Effector CD4-positive, alpha-beta T cell (primary cell): ENCODE results near the gene CDH4.

Experiments used
- DNase-seq: peaks from one replicate; pipeline ENCODE4 v3.0.0-alpha.2; 2020

Gene CDH4

GRCh38 chr20:61543931-61544745 is 292.1 kb downstream of the CDH4 start:
- DNase-seq = no peak

- no peak for DNase-seq
Observed at GRCh38 chr20:61544910-61545889, 293.1 kb downstream of the CDH4 start.

- no peak for DNase-seq
Observed at GRCh38 chr20:61546641-61547040, 294.6 kb downstream of the CDH4 start.

GRCh38 chr20:61548069-61548468 is 296.0 kb downstream of the CDH4 start:
- no peak for DNase-seq

GRCh38 chr20:61549865-61550264 is 297.8 kb downstream of the CDH4 start:
- no peak for DNase-seq

- no peak for DNase-seq
Observed at GRCh38 chr20:61551401-61551800, 299.3 kb downstream of the CDH4 start.

- DNase-seq = no peak
Observed at GRCh38 chr20:61554617-61555016, 302.6 kb downstream of the CDH4 start.

- no peak for DNase-seq
Observed at GRCh38 chr20:61555566-61555965, 303.5 kb downstream of the CDH4 start.

- no peak for DNase-seq
Observed at GRCh38 chr20:61556111-61556510, 304.1 kb downstream of the CDH4 start.

GRCh38 chr20:61556673-61557072 is 304.6 kb downstream of the CDH4 start:
- no peak for DNase-seq

- no peak for DNase-seq
Observed at GRCh38 chr20:61557621-61558020, 305.6 kb downstream of the CDH4 start.

- no peak for DNase-seq
Observed at GRCh38 chr20:61558726-61559125, 306.7 kb downstream of the CDH4 start.

- DNase-seq = no peak
Observed at GRCh38 chr20:61559706-61560315, 307.8 kb downstream of the CDH4 start.

GRCh38 chr20:61560361-61560853 is 308.3 kb downstream of the CDH4 start:
- no peak for DNase-seq

GRCh38 chr20:61561111-61561830 is 309.2 kb downstream of the CDH4 start:
- no peak for DNase-seq

- DNase-seq = no peak
Observed at GRCh38 chr20:61562491-61562890, 310.4 kb downstream of the CDH4 start.

GRCh38 chr20:61562897-61563504 is 310.9 kb downstream of the CDH4 start:
- no peak for DNase-seq

- no peak for DNase-seq
Observed at GRCh38 chr20:61564628-61565027, 312.6 kb downstream of the CDH4 start.

- DNase-seq = no peak
Observed at GRCh38 chr20:61565791-61566190, 313.7 kb downstream of the CDH4 start.

- no peak for DNase-seq
Observed at GRCh38 chr20:61566691-61567090, 314.6 kb downstream of the CDH4 start.

GRCh38 chr20:61567204-61567603 is 315.1 kb downstream of the CDH4 start:
- no peak for DNase-seq

- DNase-seq = no peak
Observed at GRCh38 chr20:61569825-61570224, 317.8 kb downstream of the CDH4 start.
